Sciatic nerve (tissue), 2 donors: Measurements from ENCODE around the gene PLEKHM3. TPM values are rescaled to one million over a fixed set of nuclear protein-coding genes. Genes with fewer than 3 reads are reported as not detected.

Experiments
- ATAC-seq: fragments of 200-7000 bp; cut with Tn5 transposase; one replicate; pipeline ENCODE4 v1.9.1; 2020; ENCODE audit warnings: mild to moderate bottlenecking, moderate library complexity
- DNase-seq: peaks from one replicate; pipeline ENCODE4 v3.0.0-alpha.2; 2020; ENCODE audit warnings: low spot score
- intact Hi-C: fragments of 100-400 bp; cut with DNase I; formaldehyde crosslinking; loops from one replicate; pipeline ENCODE4 v1.14.2; 2022
- total RNA-seq: library from RNA; stranded (reverse); fragmentation: NEBNext Ultra II Directional; extraction: Animal tissue kit (Norgen Biotek cat#: 25700); gene quantifications from one replicate; pipeline ENCODE4 v1.2.1, GENCODE V29; 2021
- donor health status: DM: no; HTN: no; CAD: no.
- donor health status: DM: no; HTN: no; CAD: no.

Gene PLEKHM3
- total RNA-seq, 1 donor from 2014 or later = 23.8 TPM

GRCh38 chr2:207873794-207874193 lies 151.5 kb downstream of the PLEKHM3 start:
- intact Hi-C loops = no loop called here
- no peak for DNase-seq
- ATAC-seq = no peak

GRCh38 chr2:207871911-207872310 lies 153.4 kb downstream of the PLEKHM3 start:
- intact Hi-C loops = no loop called here
- ATAC-seq (no peak), DNase-seq (no peak)

- no peak for ATAC-seq
- intact Hi-C loops = no loop called here
- no peak for DNase-seq
Measured at GRCh38 chr2:207871506-207871905, 153.8 kb downstream of the PLEKHM3 start.

- intact Hi-C loops = no loop called here
- DNase-seq (no peak), ATAC-seq (no peak)
Measured at GRCh38 chr2:207870814-207871213, 154.5 kb downstream of the PLEKHM3 start.

GRCh38 chr2:207869784-207870778 lies 155.2 kb downstream of the PLEKHM3 start:
- intact Hi-C loops = no loop called here
- DNase-seq (no peak), ATAC-seq (no peak)

- intact Hi-C loops = no loop called here
- ATAC-seq (no peak), DNase-seq (no peak)
Measured at GRCh38 chr2:207868855-207869596, 156.3 kb downstream of the PLEKHM3 start.

GRCh38 chr2:207867905-207868304 lies 157.4 kb downstream of the PLEKHM3 start:
- DNase-seq = no peak
- no peak for ATAC-seq
- intact Hi-C loops = no loop called here

GRCh38 chr2:207867056-207867455 lies 158.3 kb downstream of the PLEKHM3 start:
- intact Hi-C loops = no loop called here
- DNase-seq (no peak), ATAC-seq (no peak)

GRCh38 chr2:207865210-207865609 lies 160.1 kb downstream of the PLEKHM3 start:
- DNase-seq = no peak
- intact Hi-C loops = no loop called here
- ATAC-seq = no peak

GRCh38 chr2:207863345-207863744 lies 162.0 kb downstream of the PLEKHM3 start:
- DNase-seq = no peak
- no peak for ATAC-seq
- intact Hi-C loops = no loop called here

GRCh38 chr2:207861789-207862188 lies 163.5 kb downstream of the PLEKHM3 start:
- no peak for DNase-seq
- ATAC-seq = no peak
- intact Hi-C loops = no loop called here

- no peak for ATAC-seq
- no peak for DNase-seq
- intact Hi-C loops = no loop called here
Measured at GRCh38 chr2:207860685-207861084, 164.6 kb downstream of the PLEKHM3 start.

GRCh38 chr2:207855591-207855990 lies 169.7 kb downstream of the PLEKHM3 start:
- no peak for ATAC-seq
- intact Hi-C loops = no loop called here
- no peak for DNase-seq

- no peak for ATAC-seq
- intact Hi-C loops = no loop called here
- no peak for DNase-seq
Measured at GRCh38 chr2:207854484-207855440, 170.6 kb downstream of the PLEKHM3 start.

GRCh38 chr2:207852791-207853190 lies 172.5 kb downstream of the PLEKHM3 start:
- DNase-seq (no peak), ATAC-seq (no peak)

GRCh38 chr2:207849443-207849842 lies 175.9 kb downstream of the PLEKHM3 start:
- no peak for ATAC-seq
- no peak for DNase-seq
- intact Hi-C loops = no loop called here

More at GRCh38 chr2:207852791-207853190, 172.5 kb downstream of the PLEKHM3 start:
- intact Hi-C loops = no loop called here

GRCh38 chr2:207848545-207848928 lies 176.8 kb downstream of the PLEKHM3 start:
- intact Hi-C loops = no loop called here
- ATAC-seq (no peak), DNase-seq (no peak)

GRCh38 chr2:207847807-207848544 lies 177.4 kb downstream of the PLEKHM3 start:
- intact Hi-C loops = no loop called here
- DNase-seq (no peak), ATAC-seq (peak; percentile 26)
